DOHH2 (cell line): Measurements from ENCODE around the gene CPNE8.

Experiments
- H3F3A ChIP-seq: fragments of 200-600 bp; sonication (generic), shearing (Covaris generic); 2 replicates; pipeline ENCODE4 v1.6.0; 2016; ENCODE audit warnings: antibody characterized with exemption, mild to moderate bottlenecking; ENCODE audit not compliant: control insufficient read depth, insufficient read depth
- H3K27ac ChIP-seq: fragments of 200-600 bp; sonication (generic); 2 replicates; pipeline ENCODE4 v1.5.1; 2014; ENCODE audit warnings: low read depth, mild to moderate bottlenecking, low read length, moderate library complexity
- H3K27me3 ChIP-seq: fragments of 200-600 bp; sonication (generic); 2 replicates; pipeline ENCODE4 v1.6.1; 2014; ENCODE audit warnings: mild to moderate bottlenecking, low read length, mixed read lengths; ENCODE audit not compliant: control insufficient read depth
- H3K36me3 ChIP-seq: fragments of 200-600 bp; sonication (generic); 2 replicates; pipeline ENCODE4 v1.6.1; 2014; ENCODE audit warnings: mild to moderate bottlenecking, low read length, moderate library complexity, mixed read lengths; ENCODE audit not compliant: control insufficient read depth
- H3K4me1 ChIP-seq: fragments of 200-600 bp; sonication (generic); 2 replicates; pipeline ENCODE4 v1.6.1; 2014; ENCODE audit warnings: mild to moderate bottlenecking, low read length, mixed read lengths; ENCODE audit not compliant: control insufficient read depth
- H3K4me2 ChIP-seq: fragments of 200-600 bp; sonication (generic); 2 replicates; pipeline ENCODE4 v1.6.0; 2014; ENCODE audit warnings: mild to moderate bottlenecking, low read length, moderate library complexity
- H3K4me3 ChIP-seq: fragments of 200-600 bp; sonication (generic); 2 replicates; pipeline ENCODE4 v1.5.1; 2014; ENCODE audit warnings: mild to moderate bottlenecking, low read length, mixed read lengths
- H3K79me2 ChIP-seq: fragments of 200-600 bp; sonication (generic); 2 replicates; pipeline ENCODE4 v1.6.1; 2014; ENCODE audit warnings: mild to moderate bottlenecking, low read length, mixed read lengths; ENCODE audit not compliant: control insufficient read depth
- H3K9me2 ChIP-seq: fragments of 200-600 bp; sonication (generic); replicated peaks from 2 replicates; pipeline ENCODE4 v1.6.1; 2014; ENCODE audit warnings: mild to moderate bottlenecking, low read length, mixed read lengths; ENCODE audit not compliant: control insufficient read depth
- H3K9me3 ChIP-seq: fragments of 200-600 bp; sonication (generic); 2 replicates; pipeline ENCODE4 v1.6.1; 2014; ENCODE audit warnings: antibody characterized with exemption, low read length, mixed read lengths; ENCODE audit not compliant: control insufficient read depth, insufficient read depth
- H4K20me1 ChIP-seq: fragments of 200-600 bp; sonication (generic); 2 replicates; pipeline ENCODE4 v1.6.0; 2014; ENCODE audit warnings: low read depth, mild to moderate bottlenecking, antibody characterized with exemption, low read length, moderate library complexity; ENCODE audit not compliant: control insufficient read depth, insufficient read depth
- CTCF ChIP-seq: fragments of 200-600 bp; sonication (generic); IDR thresholded peaks from one replicate; pipeline ENCODE4 v1.5.1; 2014; ENCODE audit warnings: antibody characterized with exemption, mild to moderate bottlenecking, low read depth, low read length; ENCODE audit not compliant: poor library complexity, severe bottlenecking
- EZH2phosphoT487 ChIP-seq: fragments of 200-600 bp; sonication (generic); IDR thresholded peaks from 2 replicates; pipeline ENCODE4 v1.6.1; 2017; ENCODE audit warnings: borderline replicate concordance, mild to moderate bottlenecking, antibody characterized with exemption, low read length, moderate library complexity, mixed read lengths

The CPNE8 gene

GRCh38 chr12:38904537-38905479 is 583 bp downstream of the CPNE8 start:
- H3K4me2 ChIP-seq: no peak overlapping the region
- H3K9me3 ChIP-seq: no peaks in the 10 kb centered on the region; the same call in 1 of the 2 replicates
- no peaks in the 10 kb centered on the region for H3F3A ChIP-seq
- TF ChIP-seq CTCF (no peak), EZH2phosphoT487 (no peak)
- H3K4me3 ChIP-seq: no peak overlapping the region; the same call in 1 of the 2 replicates
- H3K36me3 ChIP-seq: no peaks in the 10 kb centered on the region
- no peak overlapping the region for H3K27ac ChIP-seq
- H3K79me2 ChIP-seq: no peaks in the 10 kb centered on the region
- peaks cover 5% of the 10 kb centered on the region for H3K27me3 ChIP-seq
- H4K20me1 ChIP-seq: no peaks in the 10 kb centered on the region
- H3K9me2 ChIP-seq: no peaks in the 10 kb centered on the region
- H3K4me1 ChIP-seq: no peaks in the 10 kb centered on the region

- H3K27ac ChIP-seq: no peak overlapping the region
- H3K4me1 ChIP-seq: no peaks in the 10 kb centered on the region
- H4K20me1 ChIP-seq: no peaks in the 10 kb centered on the region
- H3K4me3 ChIP-seq: no peak overlapping the region
- no peak overlapping the region for H3K4me2 ChIP-seq
- H3K79me2 ChIP-seq: no peaks in the 10 kb centered on the region
- no peaks in the 10 kb centered on the region for H3F3A ChIP-seq
- H3K27me3 ChIP-seq: peaks cover 5% of the 10 kb centered on the region
- TF ChIP-seq CTCF (no peak), EZH2phosphoT487 (no peak)
- H3K36me3 ChIP-seq: no peaks in the 10 kb centered on the region
- no peaks in the 10 kb centered on the region; the same call in 1 of the 2 replicates for H3K9me3 ChIP-seq
- no peaks in the 10 kb centered on the region for H3K9me2 ChIP-seq
Observed at GRCh38 chr12:38903596-38903995, 1.8 kb downstream of the CPNE8 start.

- TF ChIP-seq CTCF (no peak), EZH2phosphoT487 (no peak)
- no peaks in the 10 kb centered on the region for H3K9me2 ChIP-seq
- no peaks in the 10 kb centered on the region for H3F3A ChIP-seq
- no peaks in the 10 kb centered on the region for H3K9me3 ChIP-seq
- H3K27ac ChIP-seq: no peak overlapping the region
- H3K79me2 ChIP-seq: no peaks in the 10 kb centered on the region
- H3K4me1 ChIP-seq: no peaks in the 10 kb centered on the region
- H3K36me3 ChIP-seq: no peaks in the 10 kb centered on the region
- H4K20me1 ChIP-seq: no peaks in the 10 kb centered on the region
- no peaks in the 10 kb centered on the region for H3K27me3 ChIP-seq
- H3K4me3 ChIP-seq: no peak overlapping the region
- H3K4me2 ChIP-seq: no peak overlapping the region
Observed at GRCh38 chr12:38898001-38898684, 7.2 kb downstream of the CPNE8 start.
